Activated naive CD4-positive, alpha-beta T cell treated with anti-CD3 and anti-CD28 coated beads, Interleukin-2, amount 50 U/mL, for 24 hours (primary cell): ENCODE data around the gene DLX6.
"Not testable (repeated sequence)": the region's sequence is repeated elsewhere in the genome, so short reads cannot be mapped to it uniquely, and the experiment has no call there.

ENCODE experiments used
- H3K27ac Mint-ChIP-seq: one replicate; pipeline ENCODE4 v1.8.0; 2021; ENCODE audit warnings: mild to moderate bottlenecking, mixed read lengths
- H3K27me3 Mint-ChIP-seq: one replicate; pipeline ENCODE4 v1.8.0; 2021; ENCODE audit warnings: mixed read lengths
- H3K36me3 Mint-ChIP-seq: one replicate; pipeline ENCODE4 v1.8.0; 2021; ENCODE audit warnings: mixed read lengths
- H3K4me1 Mint-ChIP-seq: one replicate; pipeline ENCODE4 v1.8.0; 2021; ENCODE audit warnings: mixed read lengths
- H3K4me3 Mint-ChIP-seq: one replicate; pipeline ENCODE4 v1.8.0; 2021; ENCODE audit warnings: mild to moderate bottlenecking, mixed read lengths
- H3K9me3 Mint-ChIP-seq: one replicate; pipeline ENCODE4 v1.8.0; 2021; ENCODE audit warnings: mixed read lengths

DLX6 gene

GRCh38 chr7:97024209-97025129 is 19.1 kb downstream of the DLX6 start, which contains the start of gene DLX5:
Gene DLX5 (minus strand): TSS chr7:97024831. CDS start chr7:97024623, 208 bp downstream.
- Mint-ChIP-seq H3K4me3 (peak within 1 kb of the TSS; percentile 15), H3K27ac (no peak within 1 kb of the TSS), H3K4me1 (peaks cover 58% of the 10 kb centered on the region), H3K27me3 (peaks cover 73% of the 10 kb centered on the region), H3K9me3 (no peaks in the 10 kb centered on the region), H3K36me3 (no peaks in the 10 kb centered on the region)

GRCh38 chr7:97025130-97025499 is 19.8 kb downstream of the DLX6 start:
- Mint-ChIP-seq H3K4me1 (peaks cover 58% of the 10 kb centered on the region), H3K4me3 (no peak overlapping the region), H3K36me3 (no peaks in the 10 kb centered on the region), H3K27me3 (peaks cover 69% of the 10 kb centered on the region), H3K9me3 (no peaks in the 10 kb centered on the region), H3K27ac (no peak overlapping the region)

DNA sequence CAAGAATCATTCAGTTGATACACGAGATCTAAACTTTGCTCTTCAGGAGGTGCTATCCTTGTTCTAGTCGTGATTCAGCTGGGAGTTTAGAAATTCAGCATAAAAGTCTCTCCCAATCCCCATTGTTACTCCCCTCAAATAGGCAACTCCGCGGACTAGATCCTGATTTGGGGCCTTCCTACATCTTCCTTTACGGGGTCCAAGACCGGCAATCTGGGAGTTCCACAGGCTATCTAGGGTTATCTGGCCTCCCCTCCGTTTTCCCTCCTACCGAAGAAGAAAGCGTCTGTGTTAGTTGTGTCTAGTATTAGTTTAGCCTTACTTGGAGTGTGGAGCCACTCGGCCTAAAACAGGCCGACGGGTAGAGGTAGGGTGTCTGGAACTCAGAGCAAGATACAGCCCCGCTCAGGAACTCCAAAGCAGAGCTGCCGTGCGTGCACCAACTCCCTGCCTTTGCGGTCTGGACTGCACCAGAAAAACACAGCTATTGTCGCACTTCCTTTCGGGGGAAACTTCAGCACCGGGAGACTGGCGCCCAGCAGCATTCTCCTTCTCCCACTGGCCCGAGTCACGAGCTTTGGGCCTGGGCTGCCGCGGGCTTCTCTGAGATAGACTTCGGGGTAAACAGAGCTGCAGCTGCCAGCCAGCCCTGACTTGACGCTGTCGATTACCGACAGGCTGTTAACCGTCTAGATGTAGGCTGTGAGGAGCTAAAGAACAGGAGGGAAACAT is 20.8 kb downstream of the DLX6 start:
- H3K9me3 Mint-ChIP-seq = no peaks in the 10 kb centered on the region
- H3K4me1 Mint-ChIP-seq = peaks cover 52% of the 10 kb centered on the region
- H3K4me3 Mint-ChIP-seq = peak overlapping the region; percentile 84
- no peak overlapping the region for H3K27ac Mint-ChIP-seq
- peaks cover 65% of the 10 kb centered on the region for H3K27me3 Mint-ChIP-seq
- H3K36me3 Mint-ChIP-seq = no peaks in the 10 kb centered on the region

GRCh38 chr7:97026715-97027426 is 21.5 kb downstream of the DLX6 start:
- Mint-ChIP-seq H3K4me1 (peaks cover 49% of the 10 kb centered on the region), H3K4me3 (peak overlapping the region; percentile 84), H3K9me3 (no peaks in the 10 kb centered on the region), H3K36me3 (no peaks in the 10 kb centered on the region), H3K27ac (no peak overlapping the region), H3K27me3 (peaks cover 65% of the 10 kb centered on the region)

- Mint-ChIP-seq H3K4me1 (peaks cover 41% of the 10 kb centered on the region), H3K36me3 (no peaks in the 10 kb centered on the region), H3K9me3 (no peaks in the 10 kb centered on the region), H3K27me3 (peaks cover 60% of the 10 kb centered on the region), H3K4me3 (peak overlapping the region; percentile 84), H3K27ac (no peak overlapping the region)
Observed at GRCh38 chr7:97027427-97028234, 22.3 kb downstream of the DLX6 start.

GRCh38 chr7:97034213-97034852 is 29.0 kb downstream of the DLX6 start:
- H3K36me3 Mint-ChIP-seq, H3K4me3 Mint-ChIP-seq, H3K9me3 Mint-ChIP-seq, H3K27ac Mint-ChIP-seq, H3K4me1 Mint-ChIP-seq: not testable (repeated sequence)
- peaks cover 20% of the 10 kb centered on the region for H3K27me3 Mint-ChIP-seq

DNA sequence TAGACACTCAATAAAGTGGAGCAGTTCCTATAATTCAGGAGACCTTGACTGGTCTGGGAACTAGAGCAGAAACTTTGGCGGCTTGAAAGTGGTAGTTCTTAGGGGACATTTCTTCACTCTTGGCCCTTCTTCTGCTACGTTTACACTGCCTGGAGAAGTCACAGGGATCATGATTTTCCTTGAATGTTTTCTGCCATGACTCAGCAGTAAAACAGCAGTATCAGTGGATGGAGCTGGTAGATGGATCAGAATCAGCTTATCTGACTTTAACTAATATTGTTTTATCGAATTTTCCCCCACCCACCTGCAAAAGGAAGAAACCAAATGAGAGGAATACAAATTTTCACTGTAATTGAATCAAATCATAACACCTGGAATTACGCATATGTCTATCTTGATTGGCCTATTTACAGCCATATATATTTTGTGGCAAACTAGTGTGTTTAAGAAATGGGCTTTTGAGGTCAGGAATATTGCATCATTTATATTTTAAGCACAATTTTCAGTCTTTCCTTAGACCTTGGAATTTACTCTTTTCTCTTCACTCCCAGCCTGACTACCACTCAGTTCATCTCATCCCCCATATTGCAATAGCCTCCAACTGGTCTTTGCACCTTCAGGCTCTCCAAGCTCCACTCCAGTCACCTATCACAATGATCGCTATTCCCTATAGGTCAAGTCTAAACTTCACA is 34.2 kb downstream of the DLX6 start:
- H3K27me3 Mint-ChIP-seq = peaks cover 44% of the 10 kb centered on the region
- no peaks in the 10 kb centered on the region for H3K9me3 Mint-ChIP-seq
- H3K27ac Mint-ChIP-seq = no peak overlapping the region
- no peak overlapping the region for H3K4me3 Mint-ChIP-seq
- H3K4me1 Mint-ChIP-seq = no peaks in the 10 kb centered on the region
- no peaks in the 10 kb centered on the region for H3K36me3 Mint-ChIP-seq

DNA sequence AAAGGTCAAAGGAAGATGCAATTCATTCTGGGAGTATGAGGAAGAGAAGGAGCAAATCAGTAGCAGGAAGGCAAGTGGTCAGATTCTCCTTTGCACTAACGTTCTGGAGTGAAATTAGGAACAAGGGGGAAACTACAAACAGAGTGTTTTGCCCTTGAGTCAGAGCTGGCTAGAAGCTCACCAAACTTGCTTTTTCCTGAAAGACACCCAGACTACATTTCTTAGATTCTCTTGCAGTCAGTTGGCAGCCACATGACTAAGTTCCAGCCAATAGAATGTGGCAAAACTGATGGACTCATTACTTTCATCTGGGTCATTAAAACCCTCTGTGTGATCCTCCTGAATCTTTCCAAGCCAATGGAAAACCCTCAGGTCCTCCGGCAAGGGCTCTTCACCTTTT is 37.9 kb downstream of the DLX6 start:
- Mint-ChIP-seq H3K9me3 (no peaks in the 10 kb centered on the region), H3K27me3 (peaks cover 44% of the 10 kb centered on the region), H3K36me3 (no peaks in the 10 kb centered on the region), H3K4me3 (no peak overlapping the region), H3K4me1 (no peaks in the 10 kb centered on the region), H3K27ac (no peak overlapping the region)
